DND-41 (cell line): ENCODE data around the gene HS3ST6.

ENCODE experiments used
- ATAC-seq: fragments of 200-7000 bp; cut with Tn5 transposase; 3 replicates; pipeline ENCODE4 v1.9.1; 2021; ENCODE audit warnings: low read depth; ENCODE audit not compliant: insufficient read depth
- DNase-seq: peaks from one replicate; pipeline ENCODE4 v3.0.0-alpha.2; 2020
- H2AFZ ChIP-seq: 2 replicates; pipeline ENCODE4 v1.6.0; 2012; ENCODE audit warnings: low read depth, low read length
- H3K27ac ChIP-seq: 2 replicates; pipeline ENCODE4 v1.5.1; 2012; ENCODE audit warnings: low read length, inconsistent platforms
- H3K27me3 ChIP-seq: fragments of 200-600 bp; sonication (generic); 2 replicates; pipeline ENCODE4 v1.6.0; 2012; ENCODE audit warnings: low read length, mild to moderate bottlenecking, inconsistent platforms; ENCODE audit not compliant: insufficient read depth, poor library complexity
- H3K36me3 ChIP-seq: 2 replicates; pipeline ENCODE4 v1.5.1; 2012; ENCODE audit warnings: low read length, inconsistent platforms; ENCODE audit not compliant: insufficient read depth
- H3K4me1 ChIP-seq: 2 replicates; pipeline ENCODE4 v1.5.1; 2012; ENCODE audit warnings: mild to moderate bottlenecking, low read length; ENCODE audit not compliant: insufficient read depth
- H3K4me2 ChIP-seq: 2 replicates; pipeline ENCODE4 v1.6.0; 2012; ENCODE audit warnings: mild to moderate bottlenecking, moderate library complexity, low read length, inconsistent platforms; ENCODE audit not compliant: insufficient read depth
- H3K4me3 ChIP-seq, 2 experiments: fragments of 200-600 bp in 1 of 2; shearing (Covaris generic) in 1 of 2; 2 replicates each; pipeline ENCODE4 v1.5.1; 2012 to 2016; ENCODE audit warnings: inconsistent platforms in 2 of 2, low read length in 2 of 2, mild to moderate bottlenecking in 2 of 2, low read depth in 1 of 2, moderate library complexity in 1 of 2
- H3K79me2 ChIP-seq: 2 replicates; pipeline ENCODE4 v1.6.0; 2012; ENCODE audit warnings: low read length, inconsistent platforms; ENCODE audit not compliant: insufficient read depth
- H3K9ac ChIP-seq: 2 replicates; pipeline ENCODE4 v1.6.0; 2012; ENCODE audit warnings: low read depth, mild to moderate bottlenecking, inconsistent platforms, low read length, moderate library complexity
- H3K9me3 ChIP-seq: 2 replicates; pipeline ENCODE4 v1.5.1; 2012; ENCODE audit warnings: low read length, moderate library complexity, mild to moderate bottlenecking, inconsistent platforms; ENCODE audit not compliant: insufficient read depth, severe bottlenecking
- H4K20me1 ChIP-seq: 2 replicates; pipeline ENCODE4 v1.6.0; 2012; ENCODE audit warnings: low read length; ENCODE audit not compliant: insufficient read depth
- EZH2 ChIP-seq: IDR thresholded peaks from 3 replicates; pipeline ENCODE4 v1.6.1; 2012; ENCODE audit warnings: borderline replicate concordance, low read depth, mild to moderate bottlenecking, moderate library complexity, low read length, inconsistent platforms; ENCODE audit not compliant: severe bottlenecking
- TF ChIP-seq, protein P1 (sequence below): IDR thresholded peaks from 2 replicates; pipeline ENCODE4 v1.5.1; 2012; ENCODE audit warnings: borderline replicate concordance, low read length, moderate library complexity, mild to moderate bottlenecking; ENCODE audit not compliant: poor library complexity, severe bottlenecking; ENCODE audit errors: extremely low read depth

The HS3ST6 gene

DNA sequence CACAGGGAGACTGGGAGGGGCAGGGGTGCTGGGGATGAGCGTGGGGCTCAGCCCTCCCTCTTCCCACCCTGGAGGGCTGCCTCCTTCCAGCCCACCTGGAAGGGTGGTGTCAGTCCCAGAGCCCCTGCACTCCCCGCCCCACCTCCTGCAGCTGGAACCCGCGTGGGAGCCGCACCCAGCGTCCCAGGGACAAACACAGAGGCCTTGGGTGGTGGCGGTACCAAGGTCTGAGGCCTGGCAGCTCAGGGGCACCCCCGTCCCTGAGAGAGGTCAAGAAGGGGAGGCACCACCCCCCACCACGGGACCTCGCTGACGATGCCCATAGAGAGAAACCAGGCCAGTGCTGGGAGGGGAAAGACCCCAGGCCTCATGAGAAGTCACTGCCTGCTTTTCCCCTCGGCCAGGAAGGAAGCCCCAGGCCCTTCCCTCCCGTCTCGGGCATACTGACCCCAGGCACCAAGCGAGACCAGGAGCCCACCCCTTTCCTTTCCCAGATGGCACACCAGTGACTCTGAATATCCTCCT, 4.1 kb downstream of the HS3ST6 start:
- Histone ChIP-seq H3K9ac (no peak overlapping the region), H3K4me2 (no peak overlapping the region), H3K27ac (no peak overlapping the region), H2AFZ (no peak overlapping the region), H3K27me3 (no peaks in the 10 kb centered on the region), H3K4me1 (no peaks in the 10 kb centered on the region), H3K9me3 (no peaks in the 10 kb centered on the region), H4K20me1 (no peaks in the 10 kb centered on the region), H3K4me3 (no peak overlapping the region), H3K79me2 (no peaks in the 10 kb centered on the region), H3K36me3 (no peaks in the 10 kb centered on the region)
- DNase-seq (no peak), ATAC-seq (no peak)
- no peak for TF ChIP-seq EZH2
- TF ChIP-seq, protein P1, sequence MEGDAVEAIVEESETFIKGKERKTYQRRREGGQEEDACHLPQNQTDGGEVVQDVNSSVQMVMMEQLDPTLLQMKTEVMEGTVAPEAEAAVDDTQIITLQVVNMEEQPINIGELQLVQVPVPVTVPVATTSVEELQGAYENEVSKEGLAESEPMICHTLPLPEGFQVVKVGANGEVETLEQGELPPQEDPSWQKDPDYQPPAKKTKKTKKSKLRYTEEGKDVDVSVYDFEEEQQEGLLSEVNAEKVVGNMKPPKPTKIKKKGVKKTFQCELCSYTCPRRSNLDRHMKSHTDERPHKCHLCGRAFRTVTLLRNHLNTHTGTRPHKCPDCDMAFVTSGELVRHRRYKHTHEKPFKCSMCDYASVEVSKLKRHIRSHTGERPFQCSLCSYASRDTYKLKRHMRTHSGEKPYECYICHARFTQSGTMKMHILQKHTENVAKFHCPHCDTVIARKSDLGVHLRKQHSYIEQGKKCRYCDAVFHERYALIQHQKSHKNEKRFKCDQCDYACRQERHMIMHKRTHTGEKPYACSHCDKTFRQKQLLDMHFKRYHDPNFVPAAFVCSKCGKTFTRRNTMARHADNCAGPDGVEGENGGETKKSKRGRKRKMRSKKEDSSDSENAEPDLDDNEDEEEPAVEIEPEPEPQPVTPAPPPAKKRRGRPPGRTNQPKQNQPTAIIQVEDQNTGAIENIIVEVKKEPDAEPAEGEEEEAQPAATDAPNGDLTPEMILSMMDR = no peak

DNA sequence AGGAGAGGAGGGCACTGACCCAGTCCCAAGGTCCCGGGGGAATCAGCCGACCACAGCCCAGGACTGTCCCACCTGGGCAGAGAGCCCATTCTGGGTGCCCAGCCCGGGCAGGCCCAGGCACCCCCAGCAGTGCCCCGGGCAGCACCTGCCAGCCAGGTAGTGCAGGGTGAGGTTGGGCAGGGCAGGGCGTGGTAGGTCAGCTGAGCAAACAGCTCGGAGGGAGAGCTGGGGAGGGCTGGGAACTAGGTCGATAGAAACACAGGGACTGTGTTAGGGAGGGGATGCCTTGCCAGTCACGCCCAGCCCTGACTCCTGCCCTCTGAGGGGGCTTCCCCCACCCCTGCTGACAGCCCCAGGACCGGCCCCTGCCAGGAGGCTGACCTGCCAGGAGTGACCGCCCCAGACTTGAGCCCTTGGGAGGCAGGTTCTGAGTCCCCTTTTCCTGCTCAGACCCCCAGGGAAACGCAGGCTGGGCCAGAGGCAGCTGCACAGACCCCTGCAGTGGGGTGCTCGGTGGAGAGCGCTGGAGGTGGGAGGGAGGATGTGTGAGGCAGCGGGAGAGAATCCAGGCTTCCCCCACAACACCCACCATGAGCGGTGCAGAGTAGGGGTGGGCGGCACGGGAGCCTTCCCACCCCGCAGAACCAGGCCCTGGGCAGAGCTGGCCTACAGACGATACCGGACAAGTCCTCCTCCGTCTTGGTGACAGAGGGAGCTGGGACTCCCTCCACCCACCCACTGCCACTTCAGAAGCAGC, 4.7 kb downstream of the HS3ST6 start:
- no peaks in the 10 kb centered on the region for H3K9me3 ChIP-seq
- H3K27me3 ChIP-seq = no peaks in the 10 kb centered on the region
- ATAC-seq (no peak), DNase-seq (no peak)
- H2AFZ ChIP-seq = no peak overlapping the region
- no peak overlapping the region for H3K27ac ChIP-seq
- no peaks in the 10 kb centered on the region for H3K79me2 ChIP-seq
- H3K36me3 ChIP-seq = no peaks in the 10 kb centered on the region
- H3K9ac ChIP-seq = no peak overlapping the region
- no peak overlapping the region for H3K4me3 ChIP-seq
- no peak for TF ChIP-seq EZH2
- TF ChIP-seq, protein P1 = no peak
- no peak overlapping the region for H3K4me2 ChIP-seq
- no peaks in the 10 kb centered on the region for H4K20me1 ChIP-seq
- no peaks in the 10 kb centered on the region for H3K4me1 ChIP-seq

DNA sequence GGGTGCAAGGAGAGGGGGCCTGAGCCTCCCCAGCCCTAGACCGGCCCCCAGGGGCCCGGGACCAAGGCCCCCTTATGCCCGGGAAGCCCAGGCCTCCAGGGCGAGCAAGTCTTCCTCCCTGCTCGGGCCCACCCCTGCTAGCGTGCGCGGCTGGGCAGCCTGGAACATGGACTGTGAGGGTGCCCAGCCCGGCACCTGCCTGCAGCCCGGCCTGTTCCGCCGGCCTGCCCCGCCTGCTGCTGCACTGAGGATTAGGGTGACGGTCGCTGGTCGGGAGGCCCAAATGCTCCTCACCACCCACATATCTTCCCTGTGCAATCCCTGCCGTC, 6.0 kb downstream of the HS3ST6 start:
- TF ChIP-seq, protein P1 = no peak
- TF ChIP-seq EZH2 = no peak
- DNase-seq (no peak), ATAC-seq (no peak)
- no peak overlapping the region for H3K9ac ChIP-seq
- H3K27ac ChIP-seq = no peak overlapping the region
- H3K9me3 ChIP-seq = no peaks in the 10 kb centered on the region
- H3K36me3 ChIP-seq = no peaks in the 10 kb centered on the region
- no peak overlapping the region for H3K4me3 ChIP-seq
- no peaks in the 10 kb centered on the region for H3K27me3 ChIP-seq
- no peak overlapping the region for H3K4me2 ChIP-seq
- H4K20me1 ChIP-seq = no peaks in the 10 kb centered on the region
- no peaks in the 10 kb centered on the region for H3K79me2 ChIP-seq
- H3K4me1 ChIP-seq = no peaks in the 10 kb centered on the region
- no peak overlapping the region for H2AFZ ChIP-seq
